HG03565 (cell line): ENCODE data around the gene TFPI2.

Experiments used
- ATAC-seq: cut with Tn5 transposase; IDR thresholded peaks from one replicate; pipeline ENCODE4 v1.9.1; 2021; ENCODE audit warnings: mild to moderate bottlenecking, moderate library complexity; ENCODE audit not compliant: unreplicated experiment

TFPI2 gene

DNA sequence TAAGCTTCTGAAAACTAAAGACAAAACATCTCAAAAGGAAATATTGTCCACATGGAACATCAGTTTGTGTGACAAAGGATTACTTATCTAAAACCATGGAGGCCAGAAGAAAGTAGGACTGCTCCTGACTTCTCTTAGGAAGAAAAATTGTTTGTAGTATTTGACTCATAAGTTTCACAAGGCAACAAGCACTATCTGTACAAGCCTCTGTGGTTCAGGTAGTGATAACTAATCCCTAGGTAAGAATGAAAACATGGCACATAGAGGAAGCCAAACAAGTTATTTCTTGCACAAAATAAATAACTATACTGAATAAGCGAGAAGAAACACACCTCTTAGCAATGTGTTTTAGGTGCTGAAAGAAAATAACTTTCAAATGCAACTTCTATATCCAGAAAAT is 30.3 kb downstream of the TFPI2 start:
- no peak for ATAC-seq

DNA sequence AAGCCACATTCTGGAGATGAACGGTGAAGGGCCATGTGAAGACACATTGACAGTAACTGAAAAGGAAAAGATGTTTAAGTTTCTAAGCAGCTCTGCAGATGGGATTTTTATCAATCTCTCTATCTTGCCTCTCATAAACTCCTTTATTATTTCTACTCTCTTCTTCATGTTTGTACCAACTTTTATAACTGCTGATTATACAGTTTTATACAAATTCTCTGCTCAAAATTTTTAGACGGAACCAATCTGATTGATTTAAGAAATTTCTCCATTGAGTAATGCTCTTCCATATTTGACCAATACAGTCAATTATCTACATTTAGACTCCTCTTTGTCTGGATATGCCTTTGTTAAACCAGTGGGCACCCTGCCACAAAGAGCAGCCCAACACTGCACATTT is 31.7 kb downstream of the TFPI2 start:
- ATAC-seq = no peak

DNA sequence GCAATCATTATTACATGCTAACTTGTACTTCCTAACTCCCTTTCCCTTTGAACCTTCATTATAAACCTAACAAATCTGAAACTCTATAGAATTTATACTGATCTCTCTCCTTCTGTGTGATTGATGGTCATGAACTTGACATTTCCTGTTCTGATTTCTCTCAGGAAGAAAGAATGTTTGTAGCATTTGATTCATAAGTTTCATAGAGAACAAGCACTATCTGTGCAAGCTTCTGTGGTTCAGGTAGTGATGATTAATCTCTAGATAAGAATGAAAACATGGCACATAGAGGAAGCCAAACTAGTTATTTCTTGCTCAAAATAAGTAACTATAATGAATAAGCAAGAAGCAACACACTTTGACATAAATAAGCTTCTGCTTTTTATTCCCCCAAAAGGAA is 34.2 kb downstream of the TFPI2 start:
- ATAC-seq = peak; percentile 62

DNA sequence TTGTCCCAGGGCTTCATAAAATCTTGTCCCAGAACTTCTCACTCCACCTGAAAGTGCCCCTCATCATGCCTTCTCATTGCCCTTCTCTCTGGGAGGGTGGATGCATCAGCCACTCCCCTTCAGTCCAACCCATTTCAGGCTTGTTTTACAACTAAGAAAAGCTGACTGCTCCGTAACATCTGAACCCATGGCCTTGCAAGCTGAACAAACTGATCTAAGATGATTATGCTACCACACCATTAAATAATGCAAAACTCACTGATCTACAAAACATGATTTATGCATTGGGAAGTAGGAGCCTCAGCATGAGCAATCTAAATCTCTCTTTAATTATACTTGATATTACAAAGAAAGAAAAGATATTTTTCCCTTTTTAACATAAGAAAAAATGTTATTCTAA is 34.8 kb downstream of the TFPI2 start:
- no peak for ATAC-seq

DNA sequence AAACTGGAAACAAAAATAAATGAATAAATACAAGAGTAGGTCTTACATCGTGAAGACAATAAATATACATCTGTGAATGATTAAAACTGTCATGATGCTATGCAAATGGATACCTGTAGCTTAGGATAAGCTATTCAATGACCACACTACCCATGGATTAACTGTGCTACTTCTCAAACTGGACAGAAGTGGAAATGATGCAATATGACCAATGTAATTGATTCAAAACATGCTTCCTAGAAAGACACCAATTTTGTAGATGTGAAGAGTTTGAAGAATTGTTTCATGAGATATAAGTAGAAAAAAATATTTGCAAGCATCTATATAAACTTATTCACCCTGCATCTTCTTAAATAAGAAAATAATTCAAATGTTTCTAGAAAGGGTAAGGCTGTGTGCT is 36.1 kb downstream of the TFPI2 start:
- ATAC-seq = no peak

DNA sequence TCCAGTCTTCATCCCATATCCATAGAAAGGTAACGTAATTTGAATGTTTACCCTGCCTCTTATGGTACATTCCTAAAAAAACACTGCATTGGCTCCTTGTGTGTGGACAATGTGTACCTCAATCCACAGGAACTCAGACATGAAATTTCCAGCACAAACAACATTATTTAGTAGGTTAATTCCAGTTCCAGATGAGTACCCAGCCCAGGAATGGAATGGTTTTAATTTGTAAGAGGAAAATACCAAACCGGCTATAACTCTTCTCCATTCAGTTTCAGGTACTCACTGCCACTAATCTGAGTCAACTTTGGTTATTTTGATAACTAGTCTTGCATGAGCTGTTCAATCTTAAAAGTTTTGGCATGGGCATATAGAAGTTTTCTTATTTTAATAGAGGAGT is 39.0 kb downstream of the TFPI2 start:
- no peak for ATAC-seq

DNA sequence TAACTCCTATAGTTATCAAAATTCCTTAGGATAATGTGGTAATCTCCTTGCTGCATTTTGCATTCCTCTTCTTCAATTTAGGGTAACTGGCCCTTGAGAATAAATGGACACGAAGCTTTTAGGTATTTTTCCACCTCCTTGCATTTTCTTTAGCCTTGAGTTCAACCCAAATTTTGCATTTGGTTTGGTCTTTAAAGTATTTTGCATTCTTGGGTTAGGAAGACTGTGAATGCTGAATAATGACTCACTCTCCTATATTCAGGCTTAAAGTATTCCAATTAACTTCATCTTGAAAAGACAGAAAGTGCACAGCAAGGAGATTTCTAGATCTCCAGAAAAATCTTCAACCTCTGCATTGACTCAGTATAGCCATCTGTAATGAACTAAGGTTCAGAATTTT is 47.3 kb downstream of the TFPI2 start:
- ATAC-seq = no peak

DNA sequence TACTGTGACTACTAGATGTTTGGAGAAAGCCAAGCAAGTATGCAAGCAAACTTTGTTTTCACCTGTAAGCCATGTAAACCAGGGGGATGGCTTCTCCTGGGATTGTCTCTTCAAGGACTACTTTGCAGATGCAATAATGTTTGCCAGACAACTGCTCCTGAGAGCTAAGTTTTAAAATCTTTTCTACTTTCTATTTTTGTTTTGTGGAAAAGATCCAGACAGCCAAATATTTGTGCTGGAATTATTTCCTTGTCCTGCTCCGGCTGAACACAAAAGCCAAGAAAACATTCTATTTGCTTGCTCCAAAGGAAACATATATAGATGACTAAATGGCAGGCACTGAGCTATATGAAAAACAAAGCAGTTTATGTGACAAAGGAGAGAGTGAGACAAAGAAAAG is 51.6 kb downstream of the TFPI2 start:
- no peak for ATAC-seq

DNA sequence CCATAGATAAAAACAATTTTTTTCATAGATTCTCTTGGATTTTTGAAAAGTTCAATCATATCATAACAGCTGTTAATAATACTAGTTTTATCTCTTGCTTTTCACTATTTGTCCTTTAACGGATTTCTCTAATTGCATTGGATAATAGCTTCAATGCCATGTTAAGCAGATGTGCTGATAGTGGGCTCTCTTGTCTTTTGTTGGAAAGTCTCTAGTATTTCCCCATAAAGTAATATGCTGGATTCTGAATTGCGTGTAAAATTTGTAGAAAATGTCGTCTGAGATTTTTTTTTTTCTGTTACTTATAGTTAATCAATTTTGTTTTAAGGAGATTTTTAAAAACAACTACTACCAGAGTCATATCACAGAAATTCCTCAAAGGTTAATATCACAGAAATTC is 53.3 kb downstream of the TFPI2 start:
- ATAC-seq = no peak

DNA sequence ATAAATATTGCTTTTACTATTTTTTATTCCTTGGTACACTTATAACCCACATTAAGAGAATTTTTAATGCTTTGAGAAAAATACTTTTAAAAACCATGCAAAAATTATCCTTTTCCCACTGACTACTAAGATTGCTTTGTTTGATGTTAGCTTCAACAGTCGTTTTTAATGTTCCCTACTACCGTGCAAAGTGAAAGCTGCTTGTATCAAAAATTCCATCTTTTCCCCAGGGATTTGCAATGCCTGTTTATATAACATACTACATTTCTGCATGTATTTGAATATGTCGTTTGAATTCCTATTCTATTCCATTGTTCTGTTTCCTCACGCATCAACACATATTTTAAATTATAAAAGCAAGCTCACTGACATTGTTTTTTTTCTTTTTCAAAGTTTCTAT is 54.4 kb downstream of the TFPI2 start:
- ATAC-seq = no peak

DNA sequence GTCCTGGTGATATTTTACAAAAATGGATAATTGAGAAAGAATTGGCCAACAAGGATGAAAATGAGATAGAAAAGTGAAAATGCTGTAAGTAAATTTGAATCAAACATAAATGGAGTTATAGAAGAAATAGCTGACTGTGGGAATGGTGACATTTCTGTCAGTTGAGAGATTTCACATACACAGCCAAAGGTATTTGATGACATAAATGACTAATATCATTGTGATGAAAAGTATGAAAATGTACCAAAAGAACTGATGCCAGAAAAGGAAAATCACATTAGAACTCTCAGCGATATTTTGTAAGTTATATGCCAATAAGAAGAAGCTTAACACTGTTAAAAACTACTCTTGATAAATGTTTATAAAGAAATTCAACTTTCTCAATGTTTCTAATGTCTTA is 54.9 kb downstream of the TFPI2 start:
- no peak for ATAC-seq
